Measurements from ENCODE around the gene PITX1.

- TF ChIP-seq EZH2phosphoT487 (conservative IDR thresholded peaks at IDR 0.05; ENCODE audit: low read length) (no peak), CTCF (IDR thresholded peaks at IDR 0.05; ENCODE audit: insufficient read depth, low read length, poor library complexity, severe bottlenecking) (no peak)
These were observed 7.3 kb downstream of the PITX1 start for GRCh38 chr5:135026645-135027265.
